ENCODE results near the gene COL11A1. TPM values are rescaled to one million over a fixed set of nuclear protein-coding genes. Genes with fewer than 3 reads are reported as not detected.

The COL11A1 gene
- not detected in 2 replicates for total RNA-seq
- not detected in 2 replicates for polyA plus RNA-seq
- 0.01 and 0.07 TPM in 2 replicates for polyA plus RNA-seq (2011; cell fraction: cytosol; rRNA removed)
- 0.04 TPM in 1 of 2 replicates, not detected in the other for polyA plus RNA-seq (2011; cell fraction: nucleus; rRNA removed)
- not detected in 2 replicates for polyA plus RNA-seq (2012)
- polyA minus RNA-seq: not detected in 2 replicates
- polyA minus RNA-seq (2011; cell fraction: cytosol; rRNA and poly(A)+ RNA removed): not detected
- not detected in 2 replicates for polyA minus RNA-seq (2011; cell fraction: nucleus; rRNA and poly(A)+ RNA removed)
- Bru-seq, nascent RNA: percentile 5 among the genes with signal in this experiment
- BruChase-seq, experiment 1, labeled RNA remaining after a 6-hour chase: percentile 4 among the genes with signal in this experiment
- percentile 2 among the genes with signal in this experiment for BruChase-seq, experiment 2, labeled RNA remaining after a 2-hour chase
- long read RNA-seq: 0 reads

- Histone ChIP-seq H3K9me1 (replicated peaks; ENCODE audit: control insufficient read depth, extremely low read depth, insufficient read depth, low read length) (no peaks in the 10 kb centered on the region), H2AFZ (ENCODE audit: low read depth, low read length) (peak within 1 kb of the TSS; percentile 61), H3K4me1 (ENCODE audit: control insufficient read depth, extremely low read depth, insufficient read depth, low read length) (peaks cover 18% of the 10 kb centered on the region), H3K4me2 (ENCODE audit: insufficient read depth, low read length) (peak within 1 kb of the TSS; percentile 72), H3K27ac (ENCODE audit: insufficient read depth, low read depth, low read length) (no peak within 1 kb of the TSS), H3K9ac (replicated peaks; ENCODE audit: extremely low read depth, insufficient read depth, low read length) (no peak within 1 kb of the TSS), H3K79me2 (ENCODE audit: control insufficient read depth, insufficient read depth, low read length) (no peaks in the 10 kb centered on the region), H3K9me3 (replicated peaks; ENCODE audit: control insufficient read depth, insufficient read depth, low read length) (no peaks in the 10 kb centered on the region), H3K36me3 (ENCODE audit: control insufficient read depth in 2 of 2, extremely low read depth in 1 of 2, insufficient read depth in 2 of 2, low read length in 2 of 2) (no peaks in the 10 kb centered on the region), H3K27me3 (ENCODE audit: control insufficient read depth in 2 of 2, insufficient read depth in 2 of 2, low read length in 2 of 2) (peaks cover 2 to 9% of the 10 kb centered on the region in 2 experiments), H4K20me1 (replicated peaks; ENCODE audit: control insufficient read depth, extremely low read depth, insufficient read depth, low read length) (no peaks in the 10 kb centered on the region), H3K4me3 (replicated peaks in 1 of 3; ENCODE audit: insufficient read depth in 1 of 3, low read depth in 1 of 3, low read length in 3 of 3) (peak within 1 kb of the TSS in 1 of 3 experiments; percentile 21)
- dilution Hi-C loops (cut with MboI; ENCODE audit: extremely low pct_ligation_motif_present, low sequenced_read_pairs) (no loop called here), intact Hi-C loops (cut with micrococcal nuclease) (loop anchor here (5.0 kb wide), 1 partner anchor 144 kb away; no protein-coding TSS in a partner anchor)
- no peak for FAIRE-seq
- TF ChIP-seq FOS (IDR thresholded peaks at IDR 0.05; ENCODE audit: borderline replicate concordance, insufficient read depth, low read length) (no peak), POLR2AphosphoS5 (IDR thresholded peaks at IDR 0.05; ENCODE audit: insufficient read depth, low read depth, low read length) (no peak), CTCF (IDR thresholded peaks at IDR 0.05; ENCODE audit: extremely low read depth in 1 of 2, insufficient read depth in 1 of 2, low read depth in 1 of 2, low read length in 2 of 2) (no peak), GATA2 (IDR thresholded peaks at IDR 0.05; ENCODE audit: insufficient read depth, insufficient read length, low read depth, low read length) (no peak), MAX (IDR thresholded peaks at IDR 0.05; ENCODE audit: insufficient read depth, insufficient read length) (no peak), EZH2 (IDR thresholded peaks at IDR 0.05; ENCODE audit: borderline replicate concordance, low read depth, low read length, severe bottlenecking) (no peak), JUN (IDR thresholded peaks at IDR 0.05; ENCODE audit: borderline replicate concordance, insufficient read depth, insufficient read length, low read depth) (no peak), MYC (IDR thresholded peaks at IDR 0.05; ENCODE audit: low read depth, low read length) (no peak), POLR2A (IDR thresholded peaks at IDR 0.05; ENCODE audit: low read depth, low read length) (no peak)
- CTCF ChIA-PET: interaction anchor here (0.6 to 5.8 kb wide), 4 partner anchors 8 to 406 kb away, joined by 3 to 133 read pairs (median 6); no protein-coding TSS in a partner anchor
- no peak for DNase-seq (ENCODE audit: low read depth, low spot score)
- POLR2A ChIA-PET: no interaction called here
- BruUV-seq (replicated peaks): no TSS peak
Measured at GRCh38 chr1:103108376-103109150, at the start of gene COL11A1. Gene COL11A1 (minus strand): TSS chr1:103108522. CDS start chr1:103108178, 344 bp downstream.
